Stimulated activated CD4-positive, alpha-beta T cell treated with anti-CD3 and anti-CD28 coated beads, TNF-alpha, amount 100 ng/mL, for 24 hours (primary cell): ENCODE results near the gene ZNF888.
"Not testable (repeated sequence)": the region's sequence is repeated elsewhere in the genome, so short reads cannot be mapped to it uniquely, and the experiment has no call there.

Experiments
- DNase-seq, 3 experiments: peaks; one replicate each; pipeline ENCODE4 v3.0.0-alpha.2; 2020; ENCODE audit warnings: low read depth in 3 of 3

ZNF888 gene

GRCh38 chr19:52922841-52923777, at the start of gene ZNF888:
TSS of gene ZNF888 (minus strand) at chr19:52923428. CDS start at chr19:52917873, 5,555 bp downstream.
- peak; percentile 62 to 79 (median 65) for DNase-seq

- DNase-seq = no peak
Observed at GRCh38 chr19:52967772-52968171, 44.5 kb upstream of the ZNF888 start.

- no peak for DNase-seq
Observed at GRCh38 chr19:52963247-52963618, 40.0 kb upstream of the ZNF888 start.

GRCh38 chr19:52962394-52963246, 39.4 kb upstream of the ZNF888 start, which contains the start of gene ZNF816:
TSS of gene ZNF816 (minus strand) at chr19:52962881. CDS start at chr19:52956089, 6,792 bp downstream.
- peak; percentile 98 to 99 (median 98) for DNase-seq

GRCh38 chr19:52961981-52962380, 38.8 kb upstream of the ZNF888 start:
- no peak for DNase-seq

- no peak for DNase-seq
Observed at GRCh38 chr19:52959613-52960295, 36.5 kb upstream of the ZNF888 start.

GRCh38 chr19:52957591-52957990, 34.4 kb upstream of the ZNF888 start:
- no peak for DNase-seq

- DNase-seq = no peak
Observed at GRCh38 chr19:52956917-52957316, 33.7 kb upstream of the ZNF888 start.

GRCh38 chr19:52949422-52949821, 26.2 kb upstream of the ZNF888 start:
- no peak for DNase-seq

GRCh38 chr19:52948025-52948770, 25.0 kb upstream of the ZNF888 start:
- no peak for DNase-seq

GRCh38 chr19:52946322-52947310, 23.4 kb upstream of the ZNF888 start:
- no peak for DNase-seq

GRCh38 chr19:52945652-52946321, 22.6 kb upstream of the ZNF888 start:
- no peak for DNase-seq

- DNase-seq = not testable (repeated sequence)
Observed at GRCh38 chr19:52944703-52945493, 21.7 kb upstream of the ZNF888 start.

- no peak for DNase-seq
Observed at GRCh38 chr19:52943884-52944643, 20.8 kb upstream of the ZNF888 start.

GRCh38 chr19:52943134-52943883, 20.1 kb upstream of the ZNF888 start:
- no peak for DNase-seq

- DNase-seq = peak; percentile 87 to 91 (median 89)
Observed at GRCh38 chr19:52942386-52943133, 19.3 kb upstream of the ZNF888 start.
